Measurements from ENCODE around the gene RUNX3. TPM values are rescaled to one million over a fixed set of nuclear protein-coding genes. Genes with fewer than 3 reads are reported as not detected.

Gene RUNX3
- total and polyA plus RNA-seq, 2 donors (not counting 3 experiments of a cell fraction or from before 2014, with no cell fraction given) = not detected

DNA sequence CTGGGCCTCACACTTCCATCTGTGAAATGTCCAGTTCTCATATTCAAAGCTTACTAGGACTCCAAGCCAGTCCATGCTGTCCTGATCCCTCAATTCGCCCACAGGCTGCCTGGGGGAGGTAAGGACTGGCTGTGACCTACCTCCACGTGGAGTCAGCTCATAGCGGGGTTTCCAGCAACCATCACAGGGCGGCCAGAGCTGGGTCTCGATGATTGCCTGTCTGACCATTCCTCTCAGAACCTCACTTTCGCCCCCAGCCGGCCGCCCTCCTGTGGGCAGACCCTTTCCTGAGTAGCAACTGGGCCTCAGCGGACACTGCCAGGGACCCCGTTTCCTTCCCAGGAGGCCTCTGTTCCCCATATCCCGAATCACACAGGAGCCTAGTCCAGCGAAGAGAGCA, 3.4 kb upstream of the RUNX3 start:
- no peaks in the 10 kb centered on the region for H3K36me3 ChIP-seq (ENCODE audit: control insufficient read depth in 2 of 2, extremely low read depth in 1 of 2, insufficient read depth in 2 of 2, low read length in 2 of 2)
- no peaks in the 10 kb centered on the region for H3K4me1 ChIP-seq (ENCODE audit: control insufficient read depth, extremely low read depth, insufficient read depth, low read length)
- ChIA-PET CTCF (interaction anchor here (0.6 to 2.9 kb wide), 5 partner anchors 33 to 257 kb away, joined by 3 to 27 read pairs (median 8); no protein-coding TSS in a partner anchor), POLR2A (no interaction called here)
- BruUV-seq (replicated peaks) = no TSS peak
- no peaks in the 10 kb centered on the region for H4K20me1 ChIP-seq (replicated peaks; ENCODE audit: control insufficient read depth, extremely low read depth, insufficient read depth, low read length)
- dilution Hi-C loops (cut with MboI; ENCODE audit: extremely low pct_ligation_motif_present, low sequenced_read_pairs) = no loop called here
- no peak overlapping the region for H3K27ac ChIP-seq (ENCODE audit: insufficient read depth, low read depth, low read length)
- H3K9me3 ChIP-seq (replicated peaks; ENCODE audit: control insufficient read depth, insufficient read depth, low read length) = no peaks in the 10 kb centered on the region
- peaks cover 62 to 63% of the 10 kb centered on the region in 2 experiments for H3K27me3 ChIP-seq (ENCODE audit: control insufficient read depth in 2 of 2, insufficient read depth in 2 of 2, low read length in 2 of 2)
- H3K4me3 ChIP-seq (replicated peaks in 1 of 3; ENCODE audit: insufficient read depth in 1 of 3, low read depth in 1 of 3, low read length in 3 of 3) = no peak overlapping the region
- no peak for TF ChIP-seq POLR2AphosphoS5 (IDR thresholded peaks at IDR 0.05; ENCODE audit: insufficient read depth, low read depth, low read length)
- no peak for TF ChIP-seq MYC (IDR thresholded peaks at IDR 0.05; ENCODE audit: low read depth, low read length)
- TF ChIP-seq GATA2 (IDR thresholded peaks at IDR 0.05; ENCODE audit: insufficient read depth, insufficient read length, low read depth, low read length) = no peak
- no peak for TF ChIP-seq FOS (IDR thresholded peaks at IDR 0.05; ENCODE audit: borderline replicate concordance, insufficient read depth, low read length)
- TF ChIP-seq, protein P1, sequence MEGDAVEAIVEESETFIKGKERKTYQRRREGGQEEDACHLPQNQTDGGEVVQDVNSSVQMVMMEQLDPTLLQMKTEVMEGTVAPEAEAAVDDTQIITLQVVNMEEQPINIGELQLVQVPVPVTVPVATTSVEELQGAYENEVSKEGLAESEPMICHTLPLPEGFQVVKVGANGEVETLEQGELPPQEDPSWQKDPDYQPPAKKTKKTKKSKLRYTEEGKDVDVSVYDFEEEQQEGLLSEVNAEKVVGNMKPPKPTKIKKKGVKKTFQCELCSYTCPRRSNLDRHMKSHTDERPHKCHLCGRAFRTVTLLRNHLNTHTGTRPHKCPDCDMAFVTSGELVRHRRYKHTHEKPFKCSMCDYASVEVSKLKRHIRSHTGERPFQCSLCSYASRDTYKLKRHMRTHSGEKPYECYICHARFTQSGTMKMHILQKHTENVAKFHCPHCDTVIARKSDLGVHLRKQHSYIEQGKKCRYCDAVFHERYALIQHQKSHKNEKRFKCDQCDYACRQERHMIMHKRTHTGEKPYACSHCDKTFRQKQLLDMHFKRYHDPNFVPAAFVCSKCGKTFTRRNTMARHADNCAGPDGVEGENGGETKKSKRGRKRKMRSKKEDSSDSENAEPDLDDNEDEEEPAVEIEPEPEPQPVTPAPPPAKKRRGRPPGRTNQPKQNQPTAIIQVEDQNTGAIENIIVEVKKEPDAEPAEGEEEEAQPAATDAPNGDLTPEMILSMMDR (IDR thresholded peaks at IDR 0.05; ENCODE audit: extremely low read depth in 1 of 2, insufficient read depth in 1 of 2, low read depth in 1 of 2, low read length in 2 of 2) = no peak
- TF ChIP-seq JUN (IDR thresholded peaks at IDR 0.05; ENCODE audit: borderline replicate concordance, insufficient read depth, insufficient read length, low read depth) = no peak
- no peak for TF ChIP-seq EZH2 (IDR thresholded peaks at IDR 0.05; ENCODE audit: borderline replicate concordance, low read depth, low read length, severe bottlenecking)
- TF ChIP-seq POLR2A (IDR thresholded peaks at IDR 0.05; ENCODE audit: low read depth, low read length) = no peak
- TF ChIP-seq, protein P2, sequence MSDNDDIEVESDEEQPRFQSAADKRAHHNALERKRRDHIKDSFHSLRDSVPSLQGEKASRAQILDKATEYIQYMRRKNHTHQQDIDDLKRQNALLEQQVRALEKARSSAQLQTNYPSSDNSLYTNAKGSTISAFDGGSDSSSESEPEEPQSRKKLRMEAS (IDR thresholded peaks at IDR 0.05; ENCODE audit: insufficient read depth, insufficient read length) = no peak
- intact Hi-C loops (cut with micrococcal nuclease) = loop anchor here (5.0 kb wide), 1 partner anchor 269 kb away; no protein-coding TSS in a partner anchor
- H3K9me1 ChIP-seq (replicated peaks; ENCODE audit: control insufficient read depth, extremely low read depth, insufficient read depth, low read length) = no peaks in the 10 kb centered on the region
- FAIRE-seq (no peak), DNase-seq (ENCODE audit: low read depth, low spot score) (no peak)
- H3K9ac ChIP-seq (replicated peaks; ENCODE audit: extremely low read depth, insufficient read depth, low read length) = no peak overlapping the region
- H3K79me2 ChIP-seq (ENCODE audit: control insufficient read depth, insufficient read depth, low read length) = no peaks in the 10 kb centered on the region
- H3K4me2 ChIP-seq (ENCODE audit: insufficient read depth, low read length) = no peak overlapping the region
- H2AFZ ChIP-seq (ENCODE audit: low read depth, low read length) = no peak overlapping the region
